H1 (cell line): ENCODE results near the gene ARHGAP18.

Experiments used
- CEBPB ChIP-seq: IDR thresholded peaks from 2 replicates; pipeline ENCODE4 v1.6.1; 2012; ENCODE audit warnings: low read depth, low read length
- CTBP2 ChIP-seq: IDR thresholded peaks from 2 replicates; pipeline ENCODE4 v1.7.0; 2011; ENCODE audit warnings: borderline replicate concordance, mild to moderate bottlenecking, moderate library complexity, mixed read lengths, low read length; ENCODE audit not compliant: insufficient read depth, insufficient read length
- CTCF ChIP-seq, 3 experiments: IDR thresholded peaks; 1 replicate in 2 of 3; 2 replicates in 1 of 3; pipeline versions ENCODE4 v1.5.1 to v1.6.1; 2011; ENCODE audit warnings: low read length in 3 of 3, mild to moderate bottlenecking in 3 of 3, inconsistent platforms in 2 of 3, low read depth in 1 of 3, moderate library complexity in 1 of 3; ENCODE audit not compliant: insufficient read depth in 1 of 3; ENCODE audit errors: control extremely low read depth in 1 of 3
- NRF1 ChIP-seq: IDR thresholded peaks from 2 replicates; pipeline ENCODE4 v1.6.1; 2011; ENCODE audit warnings: mild to moderate bottlenecking, low read depth, low read length, improper control_type of control experiment
- PHF8 ChIP-seq: fragments of 200-600 bp; sonication (generic); conservative IDR thresholded peaks from 2 replicates; pipeline ENCODE4 v1.7.1; 2012; ENCODE audit warnings: low read depth, mild to moderate bottlenecking, inconsistent platforms, low read length, moderate library complexity
- USF2 ChIP-seq: IDR thresholded peaks from 2 replicates; pipeline ENCODE4 v1.6.1; 2011; ENCODE audit warnings: low read length, improper control_type of control experiment

- no peak for TF ChIP-seq CTCF (IDR thresholded peaks at IDR 0.05; ENCODE audit: control extremely low read depth in 1 of 3, insufficient read depth in 1 of 3, low read depth in 1 of 3, low read length in 3 of 3)
- no peak for TF ChIP-seq NRF1
- no peak for TF ChIP-seq PHF8
- no peak for TF ChIP-seq CEBPB
- TF ChIP-seq USF2, result no peak
- no peak for TF ChIP-seq CTBP2
Measured at GRCh38 chr6:129700666-129701065, 9.3 kb downstream of the ARHGAP18 start.
